Measurements from ENCODE around the gene DGKZ. TPM values are rescaled to one million over a fixed set of nuclear protein-coding genes. Genes with fewer than 3 reads are reported as not detected.

DGKZ gene
- total and polyA plus RNA-seq, 2 experiments from 2014 or later: 45.1 to 170 TPM

- Histone ChIP-seq H4K20me1 (replicated peaks; ENCODE audit: insufficient read depth) (peaks cover 8% of the 10 kb centered on the region; the same call in 1 of the 2 replicates), H3K27ac (ENCODE audit: low read depth) (0 out of 2 replicates have a peak overlapping the region, but pooled peaks have one; percentile 45), H3K36me3 (ENCODE audit: insufficient read depth) (no peaks in the 10 kb centered on the region; the same call in 1 of the 2 replicates), H3F3A (replicated peaks; ENCODE audit: low read depth) (peaks cover 22% of the 10 kb centered on the region; the same call in 1 of the 2 replicates), H2AFZ (no peak overlapping the region), H3K4me1 (ENCODE audit: insufficient read depth) (peaks cover 9% of the 10 kb centered on the region), H3K79me2 (replicated peaks; ENCODE audit: insufficient read depth) (peaks cover 14% of the 10 kb centered on the region; the same call in 1 of the 2 replicates), H3K4me3 (no peak overlapping the region), H3K9me2 (ENCODE audit: insufficient read depth) (no peaks in the 10 kb centered on the region), H3K27me3 (ENCODE audit: insufficient read depth) (no peaks in the 10 kb centered on the region), H3K4me2 (no peak overlapping the region)
- no peak overlapping the region; the same call in none of the 2 replicates for H3K27ac Mint-ChIP-seq
- H3K36me3 Mint-ChIP-seq (ENCODE audit: low read depth): peaks cover 32% of the 10 kb centered on the region
- no peak overlapping the region for H3K4me3 Mint-ChIP-seq
- no peaks in the 10 kb centered on the region for H3K9me3 Mint-ChIP-seq
- peaks cover 44% of the 10 kb centered on the region for H3K4me1 Mint-ChIP-seq
- peak; percentile 86 for DNase-seq (ENCODE audit: low spot score)
- H3K27me3 Mint-ChIP-seq (ENCODE audit: insufficient read depth, low read depth, poor library complexity): peaks cover 9% of the 10 kb centered on the region
- peak; percentile 75 for ATAC-seq
- TF ChIP-seq CREB1 (CRISPR knock-in tag; IDR thresholded peaks at IDR 0.05; ENCODE audit: low read depth) (peak; percentile 36; the same call in 1 of the 2 replicates), CTCF (conservative IDR thresholded peaks at IDR 0.05; ENCODE audit: low read depth in 2 of 2) (peak; percentile 73 to 90), JUNB (IDR thresholded peaks at IDR 0.05; ENCODE audit: unreplicated experiment) (no peak)
Observed at GRCh38 chr11:46367244-46367915, 20.1 kb downstream of the DGKZ start.

GRCh38 chr11:46367916-46368267 lies 20.6 kb downstream of the DGKZ start:
- Histone ChIP-seq H3F3A (replicated peaks; ENCODE audit: low read depth) (peaks cover 24% of the 10 kb centered on the region; the same call in 1 of the 2 replicates), H3K4me3 (no peak overlapping the region), H3K9me2 (ENCODE audit: insufficient read depth) (no peaks in the 10 kb centered on the region), H2AFZ (no peak overlapping the region), H3K27ac (ENCODE audit: low read depth) (no peak overlapping the region), H3K4me2 (no peak overlapping the region), H4K20me1 (replicated peaks; ENCODE audit: insufficient read depth) (peaks cover 8% of the 10 kb centered on the region; the same call in 1 of the 2 replicates), H3K4me1 (ENCODE audit: insufficient read depth) (peaks cover 9% of the 10 kb centered on the region), H3K36me3 (ENCODE audit: insufficient read depth) (no peaks in the 10 kb centered on the region; the same call in 1 of the 2 replicates), H3K27me3 (ENCODE audit: insufficient read depth) (no peaks in the 10 kb centered on the region), H3K79me2 (replicated peaks; ENCODE audit: insufficient read depth) (peaks cover 10% of the 10 kb centered on the region; the same call in 1 of the 2 replicates)
- peaks cover 7% of the 10 kb centered on the region for H3K27me3 Mint-ChIP-seq (ENCODE audit: insufficient read depth, low read depth, poor library complexity)
- no peak overlapping the region; the same call in 1 of the 2 replicates for H3K27ac Mint-ChIP-seq
- TF ChIP-seq ZNF462 (CRISPR knock-in tag; IDR thresholded peaks at IDR 0.05) (no peak), CTCF (conservative IDR thresholded peaks at IDR 0.05; ENCODE audit: low read depth in 2 of 2) (peak in 1 of 2 experiments; percentile 4; a peak in 1 of 4 replicates)
- H3K4me3 Mint-ChIP-seq: no peak overlapping the region
- ATAC-seq (no peak), DNase-seq (ENCODE audit: low spot score) (no peak)
- no peaks in the 10 kb centered on the region for H3K9me3 Mint-ChIP-seq
- H3K36me3 Mint-ChIP-seq (ENCODE audit: low read depth): peaks cover 32% of the 10 kb centered on the region
- H3K4me1 Mint-ChIP-seq: peaks cover 39% of the 10 kb centered on the region

Measured in GM23338 (cell line).